22Rv1 (cell line): ENCODE data around the gene DNAJC13.

Experiments used
- H3K27ac ChIP-seq: fragments of 450-650 bp; 2 replicates; pipeline ENCODE4 v1.5.1; 2017
- ZFX ChIP-seq: fragments of 450-650 bp; IDR thresholded peaks from 2 replicates; pipeline ENCODE4 v1.6.1; 2017; ENCODE audit warnings: antibody characterized with exemption, borderline replicate concordance
- TF ChIP-seq, protein P1 (sequence below): fragments of 450-650 bp; IDR thresholded peaks from 2 replicates; pipeline ENCODE4 v1.5.1; 2017; ENCODE audit warnings: mild to moderate bottlenecking

Gene DNAJC13

DNA sequence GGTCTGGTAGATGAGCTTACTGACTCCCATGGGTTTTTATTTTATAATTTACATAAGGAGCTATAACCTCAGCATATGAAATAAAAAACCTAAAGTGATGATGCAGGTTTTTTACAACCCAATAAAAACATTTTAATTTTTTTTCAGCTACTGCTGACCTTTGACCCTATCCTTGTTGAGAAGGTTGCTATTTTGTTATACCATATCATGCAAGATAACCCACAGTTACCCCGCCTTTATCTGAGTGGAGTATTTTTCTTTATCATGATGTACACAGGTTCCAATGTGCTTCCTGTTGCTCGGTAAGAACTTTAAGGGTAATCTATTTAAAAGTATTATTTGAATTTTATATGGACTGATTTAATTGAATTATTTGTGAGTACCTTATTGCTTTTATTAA is 70.8 kb downstream of the DNAJC13 start:
- no peak overlapping the region for H3K27ac ChIP-seq
- TF ChIP-seq, protein P1, sequence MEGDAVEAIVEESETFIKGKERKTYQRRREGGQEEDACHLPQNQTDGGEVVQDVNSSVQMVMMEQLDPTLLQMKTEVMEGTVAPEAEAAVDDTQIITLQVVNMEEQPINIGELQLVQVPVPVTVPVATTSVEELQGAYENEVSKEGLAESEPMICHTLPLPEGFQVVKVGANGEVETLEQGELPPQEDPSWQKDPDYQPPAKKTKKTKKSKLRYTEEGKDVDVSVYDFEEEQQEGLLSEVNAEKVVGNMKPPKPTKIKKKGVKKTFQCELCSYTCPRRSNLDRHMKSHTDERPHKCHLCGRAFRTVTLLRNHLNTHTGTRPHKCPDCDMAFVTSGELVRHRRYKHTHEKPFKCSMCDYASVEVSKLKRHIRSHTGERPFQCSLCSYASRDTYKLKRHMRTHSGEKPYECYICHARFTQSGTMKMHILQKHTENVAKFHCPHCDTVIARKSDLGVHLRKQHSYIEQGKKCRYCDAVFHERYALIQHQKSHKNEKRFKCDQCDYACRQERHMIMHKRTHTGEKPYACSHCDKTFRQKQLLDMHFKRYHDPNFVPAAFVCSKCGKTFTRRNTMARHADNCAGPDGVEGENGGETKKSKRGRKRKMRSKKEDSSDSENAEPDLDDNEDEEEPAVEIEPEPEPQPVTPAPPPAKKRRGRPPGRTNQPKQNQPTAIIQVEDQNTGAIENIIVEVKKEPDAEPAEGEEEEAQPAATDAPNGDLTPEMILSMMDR, result no peak
- no peak for TF ChIP-seq ZFX

DNA sequence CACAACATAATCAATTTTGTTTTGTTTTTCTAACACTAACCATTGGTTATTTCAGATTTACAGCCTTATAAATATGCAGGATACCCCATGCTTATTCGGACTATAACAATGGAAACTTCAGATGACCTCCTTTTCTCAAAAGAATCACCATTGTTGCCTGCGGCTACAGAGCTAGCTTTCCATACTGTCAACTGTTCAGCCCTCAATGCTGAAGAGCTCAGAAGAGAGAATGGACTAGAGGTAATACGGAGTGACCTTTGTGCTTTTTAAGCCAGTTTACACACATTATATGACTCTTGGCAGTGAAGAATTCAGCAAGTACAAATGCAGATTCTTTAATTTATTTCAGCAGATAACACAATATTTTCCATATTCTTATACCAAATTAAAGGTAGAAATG is 81.8 kb downstream of the DNAJC13 start:
- TF ChIP-seq, protein P1, result no peak
- no peak overlapping the region for H3K27ac ChIP-seq

DNA sequence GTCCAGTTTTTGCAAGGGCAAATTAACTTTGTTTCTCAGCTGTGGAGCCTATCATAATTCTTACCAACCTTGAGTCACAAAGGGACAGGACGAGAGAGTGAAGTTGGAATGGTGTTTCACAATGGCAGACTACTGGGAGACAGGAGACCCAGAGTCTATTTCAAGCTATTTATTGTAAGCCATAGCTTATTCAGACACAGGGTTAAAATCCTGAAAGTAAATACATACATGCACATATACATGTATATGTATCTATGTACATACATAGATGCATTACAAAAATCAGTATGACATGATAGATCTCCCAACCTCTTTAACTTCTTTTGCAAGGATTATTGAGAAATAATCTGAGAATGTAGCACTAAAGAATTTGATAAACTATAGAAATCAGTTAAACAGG is 86.3 kb downstream of the DNAJC13 start:
- no peak for TF ChIP-seq ZFX
- TF ChIP-seq, protein P1, result no peak
- no peak overlapping the region for H3K27ac ChIP-seq

DNA sequence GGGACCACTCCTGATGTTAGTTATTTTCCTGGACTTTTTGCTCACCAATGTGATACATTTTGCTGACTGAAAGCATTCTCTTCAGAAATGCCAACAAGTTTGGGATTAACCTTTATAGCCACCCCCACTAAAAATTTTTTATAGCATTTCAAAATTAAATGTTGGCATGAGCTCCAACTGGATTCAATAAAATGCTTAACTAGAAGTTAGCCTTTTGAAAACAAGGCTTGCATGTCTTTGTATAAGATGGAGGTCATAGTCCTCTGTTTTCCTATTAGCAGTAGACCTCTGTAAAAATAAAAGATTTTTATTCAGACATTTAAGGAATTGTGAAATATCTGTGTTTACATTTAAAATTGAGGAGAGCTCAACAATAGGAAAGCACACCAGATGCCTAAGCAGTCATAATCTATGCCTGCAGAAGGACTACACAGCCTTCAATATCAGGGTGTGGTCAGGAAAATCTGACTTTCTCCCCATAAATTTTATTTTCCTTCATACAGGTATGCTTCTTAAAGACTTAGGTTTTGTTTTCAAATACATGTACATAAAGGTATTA is 87.2 kb downstream of the DNAJC13 start:
- H3K27ac ChIP-seq, result no peak overlapping the region

DNA sequence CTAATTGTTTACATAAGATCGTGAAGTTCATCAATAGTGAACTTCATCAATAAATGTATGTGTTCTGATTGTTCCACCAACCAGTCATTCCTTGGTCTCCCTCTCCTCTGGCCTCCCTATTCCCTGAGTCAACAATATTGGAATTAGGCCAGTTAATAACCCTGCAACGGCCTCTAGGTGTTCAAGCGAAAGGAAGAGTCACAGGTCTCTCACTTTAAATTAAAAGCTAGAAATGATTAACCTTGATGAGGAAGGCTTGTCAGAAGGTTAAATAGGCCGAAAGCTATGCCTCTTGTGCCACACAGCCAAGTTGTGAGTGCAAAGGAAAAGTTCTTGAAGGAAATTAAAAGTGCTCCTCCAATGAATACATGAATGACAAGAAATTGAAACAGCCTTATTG is 90.4 kb downstream of the DNAJC13 start:
- no peak overlapping the region for H3K27ac ChIP-seq
- TF ChIP-seq ZFX, result no peak
- TF ChIP-seq, protein P1, result no peak

More for the DNA sequence above, 87.2 kb downstream of the DNAJC13 start:
- TF ChIP-seq, protein P1, result no peak
- TF ChIP-seq ZFX, result no peak

DNA sequence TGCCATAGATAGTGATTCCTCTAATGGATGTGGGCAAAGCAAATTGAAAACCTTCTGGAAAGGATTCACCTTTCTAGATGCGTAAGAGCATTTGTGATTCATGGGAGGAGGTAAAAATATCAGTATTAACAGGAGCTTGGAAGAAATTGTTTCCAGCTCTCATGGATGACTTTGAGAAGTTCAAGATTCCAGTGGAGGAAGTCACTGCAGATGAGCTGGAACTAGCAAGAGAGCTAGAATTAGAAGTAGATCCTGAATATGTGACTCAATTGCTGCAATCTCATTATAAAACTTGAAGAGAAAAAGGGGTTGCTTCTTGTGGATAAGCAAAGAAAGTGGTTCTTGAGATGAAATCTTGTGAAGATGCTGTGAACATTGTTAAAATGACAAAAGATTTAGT is 91.8 kb downstream of the DNAJC13 start:
- no peak overlapping the region for H3K27ac ChIP-seq
- TF ChIP-seq ZFX, result no peak
- TF ChIP-seq, protein P1, result no peak

DNA sequence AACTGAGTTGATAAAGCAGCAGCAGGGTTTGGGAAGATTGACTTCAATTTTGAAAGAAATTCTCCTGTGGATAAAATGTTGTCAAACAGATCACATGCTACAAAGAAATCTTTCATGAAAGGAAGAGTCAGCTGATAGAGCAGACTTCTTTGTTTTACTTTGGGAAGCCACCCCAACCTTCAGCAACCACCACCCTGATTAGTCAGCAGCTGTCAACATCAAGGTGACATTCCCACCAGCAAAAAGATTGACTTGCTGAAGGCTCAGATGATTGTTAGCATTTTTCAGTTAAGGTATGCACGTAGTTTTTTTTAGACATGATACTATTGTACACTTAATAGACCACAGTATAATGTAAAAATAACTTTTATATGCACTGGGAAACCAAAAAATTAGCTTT is 92.2 kb downstream of the DNAJC13 start:
- H3K27ac ChIP-seq, result no peak overlapping the region
- TF ChIP-seq, protein P1, result no peak
- no peak for TF ChIP-seq ZFX
